GM23338 (cell line): Measurements from ENCODE around the gene PPIA.

ENCODE experiments used
- CREB1 ChIP-seq: fragments of 250-450 bp; sonication (Bioruptor Pico); IDR thresholded peaks from 2 replicates; pipeline ENCODE4 v1.5.0; 2020; ENCODE audit warnings: low read depth, mild to moderate bottlenecking, moderate library complexity
- CTCF ChIP-seq, 2 experiments: fragments of 200-600 bp in 1 of 2; sonication (generic) in 1 of 2; conservative IDR thresholded peaks; 2 replicates each; pipeline versions ENCODE4 v1.5.1 to v1.6.1; 2016 to 2017; ENCODE audit warnings: antibody characterized with exemption in 2 of 2, low read depth in 2 of 2, mild to moderate bottlenecking in 2 of 2, moderate library complexity in 1 of 2
- EZH2 ChIP-seq: fragments of 200-600 bp; sonication (generic); IDR thresholded peaks from one replicate; pipeline ENCODE4 v1.8.0; 2017; ENCODE audit warnings: antibody characterized with exemption, mild to moderate bottlenecking, low read depth; ENCODE audit not compliant: unreplicated experiment
- EZH2phosphoT487 ChIP-seq: fragments of 200-600 bp; sonication (generic); IDR thresholded peaks from one replicate; pipeline ENCODE4 v1.8.1; 2018; ENCODE audit warnings: antibody characterized with exemption; ENCODE audit not compliant: unreplicated experiment
- JUNB ChIP-seq: IDR thresholded peaks from one replicate; pipeline ENCODE4 v1.6.1; 2016; ENCODE audit warnings: antibody characterized with exemption; ENCODE audit not compliant: unreplicated experiment
- NANOG ChIP-seq: IDR thresholded peaks from 2 replicates; pipeline ENCODE4 v1.6.1; 2016; ENCODE audit warnings: antibody characterized with exemption, borderline replicate concordance
- POLR2AphosphoS5 ChIP-seq: IDR thresholded peaks from 2 replicates; pipeline ENCODE4 v1.6.1; 2016; ENCODE audit warnings: antibody characterized with exemption, low read depth
- STAT1 ChIP-seq: IDR thresholded peaks from one replicate; pipeline ENCODE4 v1.6.1; 2016; ENCODE audit warnings: antibody characterized with exemption; ENCODE audit not compliant: unreplicated experiment
- ZNF114 ChIP-seq: fragments of 250-450 bp; sonication (Bioruptor Pico); IDR thresholded peaks from 2 replicates; pipeline ENCODE4 v1.5.0; 2020; ENCODE audit warnings: mild to moderate bottlenecking, moderate library complexity
- ZNF331 ChIP-seq: fragments of 250-450 bp; sonication (Bioruptor Pico); IDR thresholded peaks from 2 replicates; pipeline ENCODE4 v1.5.0; 2020; ENCODE audit warnings: low read depth, mild to moderate bottlenecking, moderate library complexity
- TF ChIP-seq, protein P1 (sequence below): IDR thresholded peaks from 2 replicates; pipeline ENCODE4 v1.6.1; 2016; ENCODE audit warnings: antibody characterized with exemption
- TF ChIP-seq, protein P2 (sequence below): IDR thresholded peaks from one replicate; pipeline ENCODE4 v1.6.1; 2018; ENCODE audit warnings: antibody characterized with exemption; ENCODE audit not compliant: unreplicated experiment

DNA sequence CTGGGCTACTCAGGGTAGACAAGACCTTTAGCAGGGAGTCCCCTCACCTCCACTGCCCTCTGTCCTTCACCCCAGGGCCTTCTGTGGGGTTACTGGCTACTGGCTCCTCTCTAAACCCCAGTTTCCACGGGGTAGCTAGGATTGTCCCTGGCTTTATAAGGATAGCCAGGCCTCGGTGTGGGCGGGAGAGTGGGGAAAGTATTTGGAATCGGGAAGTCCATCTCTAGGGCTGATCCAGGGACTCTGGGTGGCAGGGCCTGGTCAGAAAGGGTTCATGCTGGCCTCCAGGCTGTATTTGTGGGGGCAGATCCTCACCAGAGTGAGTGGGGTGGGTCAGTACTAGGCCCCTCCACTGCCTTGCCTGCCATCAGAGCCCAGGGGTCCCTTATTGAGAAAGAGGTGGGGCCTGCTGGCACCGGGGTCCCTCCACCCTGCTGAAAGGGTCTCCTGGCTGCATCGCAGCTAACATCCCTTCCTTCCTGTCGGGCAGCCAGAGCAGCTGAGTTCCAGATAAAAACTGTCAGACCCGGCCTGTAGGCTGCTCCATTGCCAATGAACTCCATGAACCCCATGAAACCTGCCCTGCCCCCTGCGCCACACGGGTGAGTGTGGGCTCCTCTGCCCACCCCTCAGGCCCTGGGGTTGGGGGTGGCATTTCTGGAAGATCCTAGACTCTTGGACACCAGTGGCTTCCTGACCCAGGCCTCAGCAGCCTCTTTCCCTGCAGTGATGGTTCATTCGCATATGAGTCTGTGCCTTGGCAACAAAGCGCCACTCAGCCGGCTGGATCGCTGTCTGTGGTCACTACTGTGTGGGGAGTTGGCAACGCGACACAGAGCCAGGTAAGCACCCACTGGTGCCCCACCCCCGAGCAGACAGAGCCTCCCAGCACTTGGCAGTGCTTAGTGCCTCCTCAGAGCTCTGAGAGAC lies 40.5 kb upstream of the PPIA start:
- TF ChIP-seq CTCF (conservative IDR thresholded peaks at IDR 0.05; ENCODE audit: low read depth in 2 of 2) (no peak), EZH2 (no peak), POLR2AphosphoS5 (no peak), JUNB (no peak), CREB1 (CRISPR knock-in tag) (no peak), STAT1 (no peak), ZNF114 (CRISPR knock-in tag) (no peak), NANOG (no peak), EZH2phosphoT487 (no peak), ZNF331 (CRISPR knock-in tag) (no peak)
- TF ChIP-seq, protein P1, sequence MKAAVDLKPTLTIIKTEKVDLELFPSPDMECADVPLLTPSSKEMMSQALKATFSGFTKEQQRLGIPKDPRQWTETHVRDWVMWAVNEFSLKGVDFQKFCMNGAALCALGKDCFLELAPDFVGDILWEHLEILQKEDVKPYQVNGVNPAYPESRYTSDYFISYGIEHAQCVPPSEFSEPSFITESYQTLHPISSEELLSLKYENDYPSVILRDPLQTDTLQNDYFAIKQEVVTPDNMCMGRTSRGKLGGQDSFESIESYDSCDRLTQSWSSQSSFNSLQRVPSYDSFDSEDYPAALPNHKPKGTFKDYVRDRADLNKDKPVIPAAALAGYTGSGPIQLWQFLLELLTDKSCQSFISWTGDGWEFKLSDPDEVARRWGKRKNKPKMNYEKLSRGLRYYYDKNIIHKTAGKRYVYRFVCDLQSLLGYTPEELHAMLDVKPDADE, result no peak
- TF ChIP-seq, protein P2, sequence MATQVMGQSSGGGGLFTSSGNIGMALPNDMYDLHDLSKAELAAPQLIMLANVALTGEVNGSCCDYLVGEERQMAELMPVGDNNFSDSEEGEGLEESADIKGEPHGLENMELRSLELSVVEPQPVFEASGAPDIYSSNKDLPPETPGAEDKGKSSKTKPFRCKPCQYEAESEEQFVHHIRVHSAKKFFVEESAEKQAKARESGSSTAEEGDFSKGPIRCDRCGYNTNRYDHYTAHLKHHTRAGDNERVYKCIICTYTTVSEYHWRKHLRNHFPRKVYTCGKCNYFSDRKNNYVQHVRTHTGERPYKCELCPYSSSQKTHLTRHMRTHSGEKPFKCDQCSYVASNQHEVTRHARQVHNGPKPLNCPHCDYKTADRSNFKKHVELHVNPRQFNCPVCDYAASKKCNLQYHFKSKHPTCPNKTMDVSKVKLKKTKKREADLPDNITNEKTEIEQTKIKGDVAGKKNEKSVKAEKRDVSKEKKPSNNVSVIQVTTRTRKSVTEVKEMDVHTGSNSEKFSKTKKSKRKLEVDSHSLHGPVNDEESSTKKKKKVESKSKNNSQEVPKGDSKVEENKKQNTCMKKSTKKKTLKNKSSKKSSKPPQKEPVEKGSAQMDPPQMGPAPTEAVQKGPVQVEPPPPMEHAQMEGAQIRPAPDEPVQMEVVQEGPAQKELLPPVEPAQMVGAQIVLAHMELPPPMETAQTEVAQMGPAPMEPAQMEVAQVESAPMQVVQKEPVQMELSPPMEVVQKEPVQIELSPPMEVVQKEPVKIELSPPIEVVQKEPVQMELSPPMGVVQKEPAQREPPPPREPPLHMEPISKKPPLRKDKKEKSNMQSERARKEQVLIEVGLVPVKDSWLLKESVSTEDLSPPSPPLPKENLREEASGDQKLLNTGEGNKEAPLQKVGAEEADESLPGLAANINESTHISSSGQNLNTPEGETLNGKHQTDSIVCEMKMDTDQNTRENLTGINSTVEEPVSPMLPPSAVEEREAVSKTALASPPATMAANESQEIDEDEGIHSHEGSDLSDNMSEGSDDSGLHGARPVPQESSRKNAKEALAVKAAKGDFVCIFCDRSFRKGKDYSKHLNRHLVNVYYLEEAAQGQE, result no peak
